HCT116 (cell line): ENCODE results near the gene NPFF. TPM values are rescaled to one million over a fixed set of nuclear protein-coding genes. Genes with fewer than 3 reads are reported as not detected.

Experiments
- ATAC-seq: fragments of 200-7000 bp; cut with Tn5 transposase; 2 replicates; pipeline ENCODE4 v1.9.1; 2020; ENCODE audit warnings: mild to moderate bottlenecking, moderate library complexity
- BruUV-seq: library from RNA; stranded (reverse); fragments of 400-500 nt; replicated peaks from 2 replicates; lab custom pipeline; 2021; lab: Mats Ljungman, UMichigan
- CTCF ChIA-PET: fragments of 300-600 bp; sonication (Branson Sonifier 250); formaldehyde crosslinking; loops from one replicate; lab custom pipeline; 2021; ENCODE audit warnings: antibody characterized with exemption; lab: Charles Lee
- POLR2A ChIA-PET: fragments of 300-600, 350-600 bp; sonication (Branson Sonifier 250); formaldehyde crosslinking; loops from one replicate; lab custom pipeline; 2021; ENCODE audit warnings: antibody characterized with exemption; lab: Charles Lee
- RAD21 ChIA-PET, 2 experiments: fragments of 300-600 bp; sonication (Branson Sonifier 250); formaldehyde crosslinking; loops; one replicate each; lab custom pipeline; 2023; ENCODE audit warnings: low total read pairs in 2 of 2; ENCODE audit not compliant: uncharacterized antibody in 2 of 2, unreplicated experiment in 2 of 2, low non-redundant PET in 1 of 2; lab: Charles Lee
- DNase-seq: peaks from one replicate; pipeline ENCODE4 v3.0.0-alpha.2; 2010; ENCODE audit warnings: low read depth, low spot score
- H2AFZ ChIP-seq: fragments of 200-600 bp; shearing (Covaris generic), sonication (generic); 2 replicates; pipeline ENCODE4 v1.6.1; 2017; ENCODE audit warnings: low read depth, mixed run types, mixed read lengths, antibody characterized with exemption, low read length; ENCODE audit not compliant: poor library complexity, severe bottlenecking
- H3K27ac ChIP-seq: 2 replicates; pipeline ENCODE4 v1.5.1; 2012; ENCODE audit warnings: low read depth, low read length
- H3K27me3 ChIP-seq: fragments of 200-600 bp; sonication (generic); 2 replicates; pipeline ENCODE4 v1.6.1; 2016; ENCODE audit warnings: mixed run types, low read length, mixed read lengths; ENCODE audit not compliant: insufficient read depth
- H3K36me3 ChIP-seq, 2 experiments: fragments of 200-500 bp in 1 of 2; fragments of 200-600 bp in 1 of 2; sonication (Bioruptor generic) in 1 of 2; sonication (generic) in 1 of 2; 2 replicates each; pipeline versions ENCODE4 v1.5.1 to v1.6.1; 2014 to 2016; ENCODE audit warnings: low read length in 2 of 2, inconsistent platforms in 1 of 2, mixed read lengths in 1 of 2, mixed run types in 1 of 2; ENCODE audit not compliant: insufficient read depth in 2 of 2, control insufficient read depth in 1 of 2
- H3K4me1 ChIP-seq, 2 experiments: fragments of 200-600 bp in 1 of 2; sonication (generic) in 1 of 2; 2 replicates each; pipeline versions ENCODE4 v1.5.1 to v1.6.1; 2012 to 2017; ENCODE audit warnings: low read length in 2 of 2, inconsistent platforms in 1 of 2, mild to moderate bottlenecking in 1 of 2, mixed read lengths in 1 of 2, mixed run types in 1 of 2, moderate library complexity in 1 of 2; ENCODE audit not compliant: insufficient read depth in 2 of 2, control insufficient read depth in 1 of 2
- H3K4me2 ChIP-seq: fragments of 200-600 bp; sonication (generic); 2 replicates; pipeline ENCODE4 v1.6.1; 2017; ENCODE audit warnings: mixed run types, low read length, mixed read lengths
- H3K4me3 ChIP-seq, 2 experiments: fragments of 200-600 bp in 1 of 2; sonication (generic) in 1 of 2; replicated peaks in 1 of 2; 2 replicates each; pipeline ENCODE4 v1.5.1; 2011 to 2016; ENCODE audit warnings: low read length in 2 of 2, control low read depth in 1 of 2, low read depth in 1 of 2, mild to moderate bottlenecking in 1 of 2, mixed read lengths in 1 of 2, mixed run types in 1 of 2
- H3K79me2 ChIP-seq: fragments of 200-600 bp; sonication (generic); 2 replicates; pipeline ENCODE4 v1.6.1; 2017; ENCODE audit warnings: mild to moderate bottlenecking, mixed run types, low read length, moderate library complexity, mixed read lengths; ENCODE audit not compliant: insufficient read depth
- H3K9ac ChIP-seq: fragments of 200-600 bp; sonication (generic); 2 replicates; pipeline ENCODE4 v1.6.1; 2016; ENCODE audit warnings: low read length, mixed read lengths
- H3K9me2 ChIP-seq: fragments of 200-600 bp; sonication (generic), shearing (Covaris generic); 2 replicates; pipeline ENCODE4 v1.6.1; 2017; ENCODE audit warnings: mixed run types, mild to moderate bottlenecking, moderate library complexity; ENCODE audit not compliant: insufficient read depth
- H3K9me3 ChIP-seq, 2 experiments: fragments of 200-500 bp in 1 of 2; fragments of 200-600 bp in 1 of 2; sonication (Bioruptor generic) in 1 of 2; sonication (generic) in 1 of 2; 2 replicates each; pipeline ENCODE4 v1.6.1; 2014 to 2017; ENCODE audit warnings: low read length in 2 of 2, mixed read lengths in 2 of 2, inconsistent platforms in 1 of 2, low read depth in 1 of 2, mild to moderate bottlenecking in 1 of 2, mixed run types in 1 of 2, moderate library complexity in 1 of 2; ENCODE audit not compliant: control insufficient read depth in 1 of 2, insufficient read depth in 1 of 2
- H4K20me1 ChIP-seq: fragments of 200-600 bp; sonication (generic), shearing (Covaris generic); 2 replicates; pipeline ENCODE4 v1.6.1; 2017; ENCODE audit warnings: mixed run types, mild to moderate bottlenecking, moderate library complexity; ENCODE audit not compliant: insufficient read depth
- CBX3 ChIP-seq: IDR thresholded peaks from 2 replicates; pipeline ENCODE4 v1.6.1; 2012; ENCODE audit warnings: low read depth
- CEBPB ChIP-seq: IDR thresholded peaks from 2 replicates; pipeline ENCODE4 v1.6.1; 2012; ENCODE audit warnings: low read depth
- CTCF ChIP-seq, 3 experiments: fragments of 200-600 bp in 1 of 3; sonication (generic) in 1 of 3; IDR thresholded peaks in 2 of 3; conservative IDR thresholded peaks in 1 of 3; 2 replicates each; pipeline ENCODE4 v1.5.1; 2012 to 2017; ENCODE audit warnings: low read depth in 2 of 3, low read length in 2 of 3, antibody characterized with exemption in 1 of 3, borderline replicate concordance in 1 of 3, control low read depth in 1 of 3, mild to moderate bottlenecking in 1 of 3, mixed read lengths in 1 of 3, mixed run types in 1 of 3, moderate library complexity in 1 of 3; ENCODE audit not compliant: insufficient read depth in 1 of 3
- ELF1 ChIP-seq: IDR thresholded peaks from 2 replicates; pipeline ENCODE4 v1.6.1; 2012; ENCODE audit warnings: low read depth, borderline replicate concordance
- FOSL1 ChIP-seq: IDR thresholded peaks from 2 replicates; pipeline ENCODE4 v1.6.1; 2012; ENCODE audit warnings: low read depth
- POLR2AphosphoS5 ChIP-seq: IDR thresholded peaks from 2 replicates; pipeline ENCODE4 v1.6.1; 2011; ENCODE audit warnings: mild to moderate bottlenecking, low read depth, low read length, moderate library complexity
- RAD21 ChIP-seq: IDR thresholded peaks from 2 replicates; pipeline ENCODE4 v1.6.1; 2012; ENCODE audit warnings: low read depth, mild to moderate bottlenecking
- REST ChIP-seq: IDR thresholded peaks from 2 replicates; pipeline ENCODE4 v1.6.1; 2012; ENCODE audit warnings: low read depth
- SIN3A ChIP-seq: IDR thresholded peaks from 2 replicates; pipeline ENCODE4 v1.6.1; 2012; ENCODE audit warnings: low read depth
- SP1 ChIP-seq: IDR thresholded peaks from 2 replicates; pipeline ENCODE4 v1.6.1; 2012; ENCODE audit warnings: low read depth
- SRF ChIP-seq: IDR thresholded peaks from 2 replicates; pipeline ENCODE4 v1.6.1; 2012; ENCODE audit warnings: low read depth
- YY1 ChIP-seq: IDR thresholded peaks from 2 replicates; pipeline ENCODE4 v1.6.1; 2011; ENCODE audit warnings: low read length, low read depth, moderate library complexity, mild to moderate bottlenecking; ENCODE audit not compliant: insufficient replicate concordance; ENCODE audit errors: extremely low read depth
- ZFX ChIP-seq: fragments of 450-650 bp; IDR thresholded peaks from 2 replicates; pipeline ENCODE4 v1.6.1; 2017
- intact Hi-C: fragments of 100-400 bp; cut with micrococcal nuclease; formaldehyde crosslinking; loops from 2 replicates; pipeline ENCODE4 v1.10.0; 2022
- total RNA-seq: library from RNA; stranded (reverse); gene quantifications from one replicate; pipeline ENCODE4 v1.2.1, GENCODE V29; 2021; ENCODE audit not compliant: unreplicated experiment

NPFF gene
- total RNA-seq, 1 experiment from 2014 or later = not detected

GRCh38 chr12:53505555-53506449 lies 1.5 kb downstream of the NPFF start:
- Histone ChIP-seq H3K79me2 (peaks cover 16% of the 10 kb centered on the region), H3K4me3 (no peak overlapping the region), H4K20me1 (no peaks in the 10 kb centered on the region), H3K4me2 (no peak overlapping the region), H3K4me1 (peaks cover 5 to 18% of the 10 kb centered on the region in 2 experiments), H3K9ac (no peak overlapping the region), H3K9me2 (no peaks in the 10 kb centered on the region), H2AFZ (no peak overlapping the region), H3K9me3 (no peaks in the 10 kb centered on the region), H3K36me3 (peaks cover 5 to 9% of the 10 kb centered on the region in 2 experiments; a peak in 3 of 4 replicates), H3K27ac (no peak overlapping the region), H3K27me3 (no peaks in the 10 kb centered on the region)
- DNase-seq (no peak), ATAC-seq (no peak)
- POLR2A ChIA-PET = no interaction called here
- intact Hi-C loops = no loop called here
- CTCF ChIA-PET = no interaction called here
- RAD21 ChIA-PET = no interaction called here
- no TSS peak for BruUV-seq
- no peak for TF ChIP-seq SRF
- no peak for TF ChIP-seq POLR2AphosphoS5
- TF ChIP-seq ZFX = no peak
- TF ChIP-seq ELF1 = no peak
- no peak for TF ChIP-seq REST
- TF ChIP-seq CBX3 = no peak
- TF ChIP-seq FOSL1 = no peak
- no peak for TF ChIP-seq CTCF (IDR thresholded peaks at IDR 0.05 in 2 of 3, conservative IDR thresholded peaks at IDR 0.05 in 1 of 3; ENCODE audit: borderline replicate concordance in 1 of 3, insufficient read depth in 1 of 3, low read depth in 2 of 3, low read length in 2 of 3)
- no peak for TF ChIP-seq YY1
- no peak for TF ChIP-seq SIN3A
- no peak for TF ChIP-seq CEBPB
- no peak for TF ChIP-seq SP1
- no peak for TF ChIP-seq RAD21
